SU-DHL-6 (cell line): ENCODE results near the gene CNTNAP4.

Experiments
- H2AFZ ChIP-seq: fragments of 200-600 bp; sonication (generic); 2 replicates; pipeline ENCODE4 v1.6.1; 2014; ENCODE audit warnings: low read depth, mild to moderate bottlenecking, moderate library complexity, mixed read lengths, antibody characterized with exemption, low read length; ENCODE audit not compliant: severe bottlenecking
- H3F3A ChIP-seq: fragments of 200-600 bp; shearing (Covaris generic); 2 replicates; pipeline ENCODE4 v1.6.0; 2016; ENCODE audit warnings: antibody characterized with exemption, mild to moderate bottlenecking; ENCODE audit not compliant: insufficient read depth
- H3K27ac ChIP-seq: fragments of 200-600 bp; sonication (generic); 2 replicates; pipeline ENCODE4 v1.5.1; 2016; ENCODE audit warnings: low read depth, mild to moderate bottlenecking, low read length, moderate library complexity, mixed read lengths
- H3K27me3 ChIP-seq: fragments of 200-600 bp; sonication (generic), shearing (Covaris generic); 2 replicates; pipeline ENCODE4 v1.6.0; 2014; ENCODE audit warnings: mild to moderate bottlenecking, low read length
- H3K36me3 ChIP-seq: fragments of 200-600 bp; sonication (generic); 2 replicates; pipeline ENCODE4 v1.6.1; 2014; ENCODE audit warnings: mild to moderate bottlenecking, low read length, mixed read lengths
- H3K4me2 ChIP-seq: fragments of 300-600, 200-600 bp; shearing (Covaris generic), sonication (generic); 2 replicates; pipeline ENCODE4 v1.6.0; 2014; ENCODE audit warnings: low read length, low read depth, mild to moderate bottlenecking; ENCODE audit not compliant: poor library complexity, severe bottlenecking
- H3K4me3 ChIP-seq: fragments of 200-600 bp; sonication (generic); 2 replicates; pipeline ENCODE4 v1.5.1; 2014; ENCODE audit warnings: antibody characterized with exemption, low read length, mild to moderate bottlenecking, mixed read lengths; ENCODE audit not compliant: insufficient read depth, poor library complexity, severe bottlenecking
- H3K79me2 ChIP-seq: fragments of 200-600 bp; sonication (generic); 2 replicates; pipeline ENCODE4 v1.6.1; 2014; ENCODE audit warnings: mild to moderate bottlenecking, low read length, moderate library complexity; ENCODE audit not compliant: insufficient read depth
- H3K9ac ChIP-seq: fragments of 200-600 bp; sonication (generic); 2 replicates; pipeline ENCODE4 v1.7.0; 2014; ENCODE audit warnings: mild to moderate bottlenecking, low read length
- H3K9me2 ChIP-seq: fragments of 200-600 bp; sonication (generic); replicated peaks from 2 replicates; pipeline ENCODE4 v1.6.1; 2014; ENCODE audit warnings: low read length; ENCODE audit not compliant: insufficient read depth
- H3K9me3 ChIP-seq: fragments of 200-600 bp; sonication (generic); 2 replicates; pipeline ENCODE4 v1.6.1; 2014; ENCODE audit warnings: low read length, mixed read lengths; ENCODE audit not compliant: insufficient read depth
- H4K20me1 ChIP-seq: fragments of 200-600 bp; sonication (generic); 2 replicates; pipeline ENCODE4 v1.6.1; 2014; ENCODE audit warnings: low read depth, mild to moderate bottlenecking, antibody characterized with exemption, low read length, moderate library complexity, mixed read lengths
- EZH2phosphoT487 ChIP-seq: fragments of 200-600 bp; sonication (generic), shearing (Covaris generic); conservative IDR thresholded peaks from 2 replicates; pipeline ENCODE4 v1.6.1; 2018; ENCODE audit warnings: mild to moderate bottlenecking, antibody characterized with exemption, low read length, moderate library complexity, mixed read lengths
- TF ChIP-seq, protein P1 (sequence below): fragments of 200-600 bp; sonication (generic); IDR thresholded peaks from one replicate; pipeline ENCODE4 v1.5.1; 2017; ENCODE audit warnings: antibody characterized with exemption, mild to moderate bottlenecking, low read length, moderate library complexity; ENCODE audit not compliant: insufficient read depth, poor library complexity, severe bottlenecking

The CNTNAP4 gene

DNA sequence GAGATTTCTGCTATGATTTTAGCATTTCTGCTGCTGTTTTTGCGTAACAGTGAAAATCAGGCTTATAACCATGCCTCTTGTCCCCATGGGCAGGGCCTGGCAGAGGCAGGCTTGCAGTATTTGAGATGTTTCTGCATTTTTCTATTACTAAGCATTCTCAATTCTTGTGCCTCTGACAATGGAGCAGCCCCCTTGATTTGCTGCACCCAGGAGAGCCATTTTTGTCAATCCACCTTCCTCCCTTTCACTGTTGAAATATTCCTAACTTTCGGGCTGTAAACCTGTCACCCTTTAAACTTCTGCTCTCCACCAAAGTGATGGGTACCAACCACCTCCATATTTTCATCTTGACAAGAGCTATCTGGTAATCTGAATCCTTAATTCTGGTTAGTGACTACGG lies 178.1 kb downstream of the CNTNAP4 start:
- no peaks in the 10 kb centered on the region for H3F3A ChIP-seq
- H3K9me3 ChIP-seq: no peaks in the 10 kb centered on the region
- H3K27me3 ChIP-seq: no peaks in the 10 kb centered on the region
- TF ChIP-seq, protein P1, sequence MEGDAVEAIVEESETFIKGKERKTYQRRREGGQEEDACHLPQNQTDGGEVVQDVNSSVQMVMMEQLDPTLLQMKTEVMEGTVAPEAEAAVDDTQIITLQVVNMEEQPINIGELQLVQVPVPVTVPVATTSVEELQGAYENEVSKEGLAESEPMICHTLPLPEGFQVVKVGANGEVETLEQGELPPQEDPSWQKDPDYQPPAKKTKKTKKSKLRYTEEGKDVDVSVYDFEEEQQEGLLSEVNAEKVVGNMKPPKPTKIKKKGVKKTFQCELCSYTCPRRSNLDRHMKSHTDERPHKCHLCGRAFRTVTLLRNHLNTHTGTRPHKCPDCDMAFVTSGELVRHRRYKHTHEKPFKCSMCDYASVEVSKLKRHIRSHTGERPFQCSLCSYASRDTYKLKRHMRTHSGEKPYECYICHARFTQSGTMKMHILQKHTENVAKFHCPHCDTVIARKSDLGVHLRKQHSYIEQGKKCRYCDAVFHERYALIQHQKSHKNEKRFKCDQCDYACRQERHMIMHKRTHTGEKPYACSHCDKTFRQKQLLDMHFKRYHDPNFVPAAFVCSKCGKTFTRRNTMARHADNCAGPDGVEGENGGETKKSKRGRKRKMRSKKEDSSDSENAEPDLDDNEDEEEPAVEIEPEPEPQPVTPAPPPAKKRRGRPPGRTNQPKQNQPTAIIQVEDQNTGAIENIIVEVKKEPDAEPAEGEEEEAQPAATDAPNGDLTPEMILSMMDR: no peak
- TF ChIP-seq EZH2phosphoT487: no peak
- H3K9ac ChIP-seq: no peak overlapping the region
- no peaks in the 10 kb centered on the region for H4K20me1 ChIP-seq
- H3K79me2 ChIP-seq: no peaks in the 10 kb centered on the region
- no peaks in the 10 kb centered on the region for H3K9me2 ChIP-seq
- H3K27ac ChIP-seq: no peak overlapping the region
- H2AFZ ChIP-seq: no peak overlapping the region
- no peaks in the 10 kb centered on the region for H3K36me3 ChIP-seq
- H3K4me3 ChIP-seq: no peak overlapping the region
- H3K4me2 ChIP-seq: no peak overlapping the region

DNA sequence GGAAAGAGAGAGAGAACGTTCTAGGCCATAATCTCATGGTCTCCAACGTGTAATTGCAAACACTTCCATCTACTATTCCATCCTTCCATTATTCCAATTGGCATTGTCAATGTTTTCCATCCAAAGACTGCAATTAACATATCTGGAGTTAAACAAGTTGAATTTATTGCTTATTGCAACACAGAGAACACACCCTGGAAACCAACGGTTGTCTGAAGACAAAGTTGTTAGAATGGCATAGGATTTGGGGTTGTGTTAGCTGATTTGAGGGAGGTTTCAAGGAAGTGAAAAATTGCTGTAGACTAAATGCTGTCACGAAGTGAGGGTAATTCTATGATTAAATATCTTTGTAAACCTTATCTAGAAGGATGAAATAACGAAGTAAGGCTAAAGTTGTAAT lies 178.8 kb downstream of the CNTNAP4 start:
- no peak overlapping the region for H3K9ac ChIP-seq
- H3K79me2 ChIP-seq: no peaks in the 10 kb centered on the region
- H4K20me1 ChIP-seq: no peaks in the 10 kb centered on the region
- no peaks in the 10 kb centered on the region for H3K9me2 ChIP-seq
- no peak for TF ChIP-seq EZH2phosphoT487
- TF ChIP-seq, protein P1: no peak
- H3K27me3 ChIP-seq: no peaks in the 10 kb centered on the region
- no peak overlapping the region for H3K4me2 ChIP-seq
- H3F3A ChIP-seq: no peaks in the 10 kb centered on the region
- H3K27ac ChIP-seq: no peak overlapping the region
- no peaks in the 10 kb centered on the region for H3K9me3 ChIP-seq
- H3K4me3 ChIP-seq: no peak overlapping the region
- no peaks in the 10 kb centered on the region for H3K36me3 ChIP-seq
- H2AFZ ChIP-seq: no peak overlapping the region

DNA sequence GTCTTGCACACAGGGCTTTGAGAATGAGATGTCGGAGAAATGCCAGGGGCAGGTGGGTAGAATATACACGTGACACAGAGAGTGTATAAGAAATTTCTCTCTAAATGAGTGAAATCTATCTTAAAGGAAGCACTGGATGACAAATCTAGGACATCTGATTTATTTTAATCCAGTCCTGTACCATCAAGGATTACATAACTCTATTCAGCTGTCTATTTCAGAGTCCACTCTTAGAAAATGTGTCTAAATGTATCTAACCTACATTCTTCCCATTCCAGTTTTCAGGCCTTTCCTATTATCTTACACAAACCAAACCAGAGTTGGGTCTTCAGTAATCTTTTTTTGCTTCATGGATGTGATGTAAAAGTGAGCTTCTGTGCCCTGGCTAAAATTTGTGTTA lies 181.9 kb downstream of the CNTNAP4 start:
- Histone ChIP-seq H3K36me3 (no peaks in the 10 kb centered on the region), H3K9me3 (no peaks in the 10 kb centered on the region), H3K4me2 (no peak overlapping the region), H3K27me3 (no peaks in the 10 kb centered on the region), H3K4me3 (no peak overlapping the region), H3K9ac (no peak overlapping the region), H3F3A (no peaks in the 10 kb centered on the region), H4K20me1 (no peaks in the 10 kb centered on the region), H3K9me2 (no peaks in the 10 kb centered on the region), H3K79me2 (no peaks in the 10 kb centered on the region), H2AFZ (no peak overlapping the region), H3K27ac (no peak overlapping the region)
- TF ChIP-seq, protein P1: no peak
- no peak for TF ChIP-seq EZH2phosphoT487
